ENCODE measurements around the gene COPS9. TPM values are rescaled to one million over a fixed set of nuclear protein-coding genes. Genes with fewer than 3 reads are reported as not detected.

The COPS9 gene
- total RNA-seq, 1 donor from 2014 or later = 115 TPM

GRCh38 chr2:240095556-240096523 lies 40.3 kb downstream of the COPS9 start:
- Mint-ChIP-seq H3K4me1 (ENCODE audit: low read depth) (peaks cover 5% of the 10 kb centered on the region), H3K4me3 (ENCODE audit: low read depth) (no peak overlapping the region), H3K9me3 (ENCODE audit: low read depth) (peaks cover 31% of the 10 kb centered on the region), H3K27me3 (peaks cover 53% of the 10 kb centered on the region), H3K36me3 (ENCODE audit: insufficient read depth) (no peaks in the 10 kb centered on the region), H3K27ac (no peak overlapping the region)
- no peak for DNase-seq (ENCODE audit: low spot score, unreplicated experiment)
- TF ChIP-seq CTCF (IDR thresholded peaks at IDR 0.05; ENCODE audit: unreplicated experiment) = no peak

GRCh38 chr2:240089306-240089705 lies 46.8 kb downstream of the COPS9 start:
- peaks cover 23% of the 10 kb centered on the region for H3K27me3 Mint-ChIP-seq

DNA sequence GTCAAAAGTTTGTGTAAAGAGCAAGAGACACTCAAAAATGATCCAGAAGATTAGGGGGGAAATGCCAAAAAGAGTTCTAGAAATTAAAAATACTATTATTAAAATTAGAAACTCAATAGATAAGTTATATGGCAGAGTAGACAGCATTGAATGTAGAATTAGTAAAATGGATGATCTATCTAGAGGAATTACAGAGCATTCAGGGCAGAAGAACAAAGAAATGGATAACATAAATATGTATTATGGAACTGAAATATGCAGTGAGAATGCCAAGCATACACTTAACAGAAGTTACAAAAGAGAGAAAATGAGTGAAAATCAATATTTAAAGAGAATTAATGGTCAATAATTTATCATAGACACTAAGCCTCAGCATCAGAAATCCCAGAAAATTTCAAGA lies 49.5 kb downstream of the COPS9 start:
- Mint-ChIP-seq H3K36me3 (ENCODE audit: insufficient read depth) (no peaks in the 10 kb centered on the region), H3K27me3 (peaks cover 13% of the 10 kb centered on the region), H3K9me3 (ENCODE audit: low read depth) (peaks cover 21% of the 10 kb centered on the region), H3K4me3 (ENCODE audit: low read depth) (no peak overlapping the region), H3K27ac (no peak overlapping the region), H3K4me1 (ENCODE audit: low read depth) (no peaks in the 10 kb centered on the region)
- TF ChIP-seq CTCF (IDR thresholded peaks at IDR 0.05; ENCODE audit: unreplicated experiment) = no peak
- DNase-seq (ENCODE audit: low spot score, unreplicated experiment) = no peak

More at GRCh38 chr2:240089306-240089705, 46.8 kb downstream of the COPS9 start:
- Mint-ChIP-seq H3K27ac (no peak overlapping the region), H3K4me1 (ENCODE audit: low read depth) (no peaks in the 10 kb centered on the region), H3K36me3 (ENCODE audit: insufficient read depth) (no peaks in the 10 kb centered on the region), H3K4me3 (ENCODE audit: low read depth) (no peak overlapping the region), H3K9me3 (ENCODE audit: low read depth) (peaks cover 30% of the 10 kb centered on the region)
- TF ChIP-seq CTCF (IDR thresholded peaks at IDR 0.05; ENCODE audit: unreplicated experiment) = no peak
- no peak for DNase-seq (ENCODE audit: low spot score, unreplicated experiment)

Other genes with a start within 250 kb of the COPS9 start
- gene NDUFA10, start 111.0 kb downstream of the COPS9 start, total RNA-seq = 95.3 and 96.4 TPM in 2 replicates
- gene OR6B2, start 105.9 kb downstream of the COPS9 start, total RNA-seq = not detected in 2 replicates
- not detected in 2 replicates for gene OR6B3, start 82.8 kb downstream of the COPS9 start, total RNA-seq
- gene OTOS, start 4.4 kb upstream of the COPS9 start, total RNA-seq = not detected in 2 replicates

Measured in progenitor cell of endocrine pancreas (in vitro differentiated cells).